Smooth muscle cell (in vitro differentiated cells): ENCODE measurements around the gene OVOL1. TPM values are rescaled to one million over a fixed set of nuclear protein-coding genes. Genes with fewer than 3 reads are reported as not detected.

Source experiments
- DNase-seq: peaks from one replicate; lab custom pipeline; 2025; ENCODE audit not compliant: unreplicated experiment; lab: John Stamatoyannopoulos, UW
- H2AFZ ChIP-seq: fragments of 200-600 bp; sonication (generic); 2 replicates; pipeline ENCODE4 v1.6.0; 2016; ENCODE audit warnings: antibody characterized with exemption, low read depth, mild to moderate bottlenecking
- H3F3A ChIP-seq: fragments of 200-600 bp; sonication (generic); 2 replicates; pipeline ENCODE4 v1.6.0; 2017; ENCODE audit warnings: antibody characterized with exemption, low read depth
- H3K27ac ChIP-seq: fragments of 200-600 bp; sonication (generic); 2 replicates; pipeline ENCODE4 v1.5.1; 2016; ENCODE audit warnings: low read depth, mild to moderate bottlenecking
- H3K27me3 ChIP-seq: fragments of 200-600 bp; sonication (generic); 2 replicates; pipeline ENCODE4 v1.6.1; 2016; ENCODE audit warnings: low read depth, mild to moderate bottlenecking
- H3K36me3 ChIP-seq: fragments of 200-600 bp; sonication (generic); 2 replicates; pipeline ENCODE4 v1.5.1; 2016; ENCODE audit warnings: low read depth
- H3K4me1 ChIP-seq: fragments of 200-600 bp; sonication (generic); 2 replicates; pipeline ENCODE4 v1.5.1; 2016; ENCODE audit warnings: low read depth
- H3K4me2 ChIP-seq: fragments of 200-600 bp; sonication (generic); 2 replicates; pipeline ENCODE4 v1.6.0; 2016; ENCODE audit warnings: mild to moderate bottlenecking
- H3K4me3 ChIP-seq: fragments of 200-600 bp; sonication (generic); 2 replicates; pipeline ENCODE4 v1.5.1; 2016; ENCODE audit warnings: mild to moderate bottlenecking
- H3K79me2 ChIP-seq: fragments of 200-600 bp; sonication (generic); 2 replicates; pipeline ENCODE4 v1.6.0; 2016; ENCODE audit warnings: low read depth, mild to moderate bottlenecking
- H3K9ac ChIP-seq: fragments of 200-600 bp; sonication (generic); 2 replicates; pipeline ENCODE4 v1.6.0; 2016; ENCODE audit warnings: low read depth
- H3K9me3 ChIP-seq: fragments of 200-600 bp; sonication (generic); replicated peaks from 2 replicates; pipeline ENCODE4 v1.5.1; 2016; ENCODE audit warnings: low read depth
- H4K20me1 ChIP-seq: fragments of 200-600 bp; sonication (generic); 2 replicates; pipeline ENCODE4 v1.6.0; 2016; ENCODE audit warnings: low read depth
- CTCF ChIP-seq: fragments of 200-600 bp; sonication (generic); IDR thresholded peaks from 2 replicates; pipeline ENCODE4 v1.5.1; 2017; ENCODE audit warnings: borderline replicate concordance, mild to moderate bottlenecking, antibody characterized with exemption; ENCODE audit not compliant: insufficient read depth, poor library complexity, severe bottlenecking
- WGBS: methylation state at CpG from one replicate; pipeline ENCODE4 v1.1.7; 2016; ENCODE audit warnings: low lambda C conversion rate; 5-methylcytosine and 5-hydroxymethylcytosine counted together
- polyA plus RNA-seq: library from polyadenylated mRNA; unstranded; fragments of >200 nt; fragmentation: Nextera tagmentation; extraction: Ambion mirVana; gene quantifications from 2 replicates; pipeline ENCODE4 v1.2.1, GENCODE V29; 2016
- total RNA-seq: library from RNA; depleted of rRNA; stranded (reverse); fragments of >200 nt; gene quantifications from 2 replicates; pipeline ENCODE4 v1.2.3, GENCODE V29; 2014

OVOL1 gene
- total and polyA plus RNA-seq, 2 experiments from 2014 or later, result 3.1 to 7.8 TPM

DNA sequence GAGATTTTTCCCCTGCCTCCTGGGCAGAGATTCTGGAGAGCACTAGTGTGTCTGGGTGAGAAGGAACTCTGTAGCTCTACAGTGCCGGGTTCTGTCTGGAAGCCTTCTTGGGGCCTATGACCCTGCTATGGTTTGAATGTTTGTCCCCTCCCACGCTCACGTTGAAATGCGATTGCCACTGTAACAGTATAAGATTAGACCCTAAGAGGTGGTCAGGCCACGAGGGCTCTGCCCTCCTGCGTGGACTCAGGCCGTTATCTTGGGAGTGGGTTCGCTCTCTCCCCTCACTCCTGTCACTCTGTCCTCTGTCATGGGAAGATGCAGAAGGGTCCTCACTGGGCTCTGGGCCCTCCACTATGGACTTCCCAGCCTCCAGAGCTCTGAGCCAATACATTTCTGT lies 9.6 kb upstream of the OVOL1 start:
- no peak for DNase-seq
- H4K20me1 ChIP-seq, result peaks cover 57% of the 10 kb centered on the region
- WGBS, result 89% methylated on average over 8 of the region's 8 CpGs

DNA sequence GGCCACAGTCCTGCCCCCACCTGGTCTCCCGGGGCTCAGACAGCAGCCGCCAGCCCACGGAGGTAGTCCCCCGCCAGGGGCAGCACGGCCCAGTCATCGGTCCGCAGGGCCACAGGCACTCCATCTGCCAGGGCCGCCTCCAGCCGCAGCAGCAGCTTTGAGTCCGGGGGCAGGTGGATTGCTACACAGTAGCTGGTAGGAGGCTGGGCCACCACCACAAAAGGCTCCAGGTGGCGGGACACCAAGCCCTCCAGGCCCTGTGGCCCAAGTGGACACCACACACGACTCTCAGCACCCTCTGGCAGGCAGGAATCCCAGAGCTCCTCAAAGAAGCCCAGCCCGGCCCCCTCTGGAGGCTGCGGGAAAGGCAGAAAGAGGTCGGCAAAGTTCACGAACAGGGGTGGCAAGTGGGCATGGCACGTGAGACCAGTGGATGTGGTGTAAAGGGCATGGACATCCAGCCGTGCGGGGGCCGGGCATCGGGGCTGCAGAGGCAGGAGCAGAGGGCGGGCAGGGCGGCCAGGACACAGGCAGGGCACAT lies 9.0 kb upstream of the OVOL1 start:
- H3K4me1 ChIP-seq, result no peaks in the 10 kb centered on the region
- WGBS, result 96% methylated on average over 23 of the region's 23 CpGs
- peaks cover 55% of the 10 kb centered on the region for H4K20me1 ChIP-seq
- H2AFZ ChIP-seq, result no peak overlapping the region
- H3K4me2 ChIP-seq, result no peak overlapping the region
- no peaks in the 10 kb centered on the region for H3K79me2 ChIP-seq
- H3K9me3 ChIP-seq, result no peaks in the 10 kb centered on the region
- H3K36me3 ChIP-seq, result no peaks in the 10 kb centered on the region
- H3K27ac ChIP-seq, result no peak overlapping the region
- TF ChIP-seq CTCF, result no peak
- H3K9ac ChIP-seq, result no peak overlapping the region
- no peak for DNase-seq
- H3K27me3 ChIP-seq, result no peaks in the 10 kb centered on the region
- H3K4me3 ChIP-seq, result no peak overlapping the region
- H3F3A ChIP-seq, result peaks cover 12% of the 10 kb centered on the region

More for the DNA sequence above, 9.6 kb upstream of the OVOL1 start:
- no peak for TF ChIP-seq CTCF
- Histone ChIP-seq H3K79me2 (no peaks in the 10 kb centered on the region), H3K4me1 (no peaks in the 10 kb centered on the region), H3K4me3 (no peak overlapping the region), H3K27me3 (no peaks in the 10 kb centered on the region), H3K9ac (no peak overlapping the region), H3K4me2 (peak overlapping the region; percentile 4), H2AFZ (no peak overlapping the region), H3K27ac (peak overlapping the region; percentile 64), H3F3A (peaks cover 8% of the 10 kb centered on the region), H3K9me3 (no peaks in the 10 kb centered on the region), H3K36me3 (no peaks in the 10 kb centered on the region)

- Histone ChIP-seq H3K79me2 (no peaks in the 10 kb centered on the region), H3K9me3 (no peaks in the 10 kb centered on the region), H3K27ac (no peak overlapping the region), H3K27me3 (no peaks in the 10 kb centered on the region), H3F3A (peaks cover 12% of the 10 kb centered on the region), H2AFZ (no peak overlapping the region), H3K9ac (no peak overlapping the region), H3K36me3 (no peaks in the 10 kb centered on the region), H3K4me1 (no peaks in the 10 kb centered on the region), H3K4me3 (no peak overlapping the region), H4K20me1 (peaks cover 51% of the 10 kb centered on the region), H3K4me2 (no peak overlapping the region)
- DNase-seq, result no peak
- TF ChIP-seq CTCF, result no peak
- WGBS, result 96% methylated on average over 16 of the region's 20 CpGs
These were observed 8.4 kb upstream of the OVOL1 start for GRCh38 chr11:65778431-65778900.
